Ovary (tissue), 9 donors: Measurements from ENCODE around the gene PI4KA. TPM values are rescaled to one million over a fixed set of nuclear protein-coding genes. Genes with fewer than 3 reads are reported as not detected.

Experiments
- DNase-seq, 5 donors: peaks; one replicate each; pipeline ENCODE4 v3.0.0-alpha.2; 2019 to 2020
- H3K27ac ChIP-seq, 2 donors: fragments of 200-600 bp; one replicate each; pipeline versions ENCODE4 v1.5.1 to v1.8.0; 2019 to 2022
- H3K27me3 ChIP-seq: fragments of 200-600 bp; one replicate; pipeline ENCODE4 v1.8.0; 2022
- H3K36me3 ChIP-seq: fragments of 200-600 bp; sonication (generic); one replicate; pipeline ENCODE4 v1.5.1; 2019
- H3K4me1 ChIP-seq: one replicate; pipeline ENCODE4 v1.8.1; 2013; ENCODE audit warnings: mild to moderate bottlenecking, moderate library complexity; ENCODE audit not compliant: insufficient read depth
- H3K4me3 ChIP-seq: fragments of 200-600 bp; sonication (generic); one replicate; pipeline ENCODE4 v1.5.1; 2017
- H3K9me3 ChIP-seq, 2 donors: fragments of 200-600 bp in 1 of 2; sonication (generic) in 1 of 2; one replicate each; pipeline versions ENCODE4 v1.5.1 to v1.8.1; 2013 to 2019; ENCODE audit warnings: mild to moderate bottlenecking in 1 of 2, moderate library complexity in 1 of 2
- CTCF ChIP-seq, 3 donors: fragments of 450-650 bp in 2 of 3; fragments of 200-600 bp in 1 of 3; IDR thresholded peaks; one replicate each; pipeline versions ENCODE4 v1.5.1 to v1.8.0; 2016 to 2022; ENCODE audit warnings: antibody characterized with exemption in 3 of 3, mild to moderate bottlenecking in 1 of 3
- EP300 ChIP-seq: sonication (generic); formaldehyde crosslinking; IDR thresholded peaks from one replicate; pipeline ENCODE4 v1.6.1; 2017; ENCODE audit warnings: antibody characterized with exemption
- POLR2A ChIP-seq: fragments of 450-650 bp; IDR thresholded peaks from one replicate; pipeline ENCODE4 v1.6.1; 2017; ENCODE audit warnings: antibody characterized with exemption, mild to moderate bottlenecking, moderate library complexity
- WGBS, 3 donors: extraction: QIAGEN DNeasy Blood & Tissue Kit in 1 of 3; methylation state at CpG; one replicate each; pipeline versions ENCODE4 v1.1.5 to v1.1.7; 2013 to 2017; 5-methylcytosine and 5-hydroxymethylcytosine counted together
- intact Hi-C, 4 donors: fragments of 100-400 bp; cut with DNase I; formaldehyde crosslinking; loops; one replicate each; pipeline versions ENCODE4 v1.11.0 to v1.15.1; 2022 to 2023
- polyA plus RNA-seq, 2 donors: library from polyadenylated mRNA; stranded (reverse); fragments of 200-250 nt in 1 of 2; fragments of 350-450 nt in 1 of 2; fragmentation: Illumina TruSeq in 1 of 2; extraction: RNeasy Lipid Tissue Mini Kit (QIAGEN cat#74804) in 1 of 2; gene quantifications; one replicate each; pipeline ENCODE4 v1.2.3, GENCODE V29; 2013 to 2014
- total RNA-seq, 7 donors: library from RNA; depleted of rRNA in 2 of 7; stranded (reverse); fragments of >200 nt in 2 of 7; fragmentation: NEBNext Ultra II Directional in 3 of 7; extraction: Animal tissue kit (Norgen Biotek cat#: 25700) in 3 of 7; gene quantifications; one replicate each; pipeline versions ENCODE4 v1.1.0 to v1.2.4, GENCODE V29; 2016 to 2023
- donor health status: DM: no; HTN: no; CAD: no; lungs with moderate emphysema.
- donor health status: DM: no; HTN: no; CAD: no.
- donor health status: Bipolar disorder and iron deficiency.
- donor health status: DM: yes; HTN: yes; CAD: no.
- donor health status: DM: no; HTN: no; CAD: no.
- donor health status: DM: yes; HTN: yes; CAD: no.

Gene PI4KA
- total and polyA plus RNA-seq, 9 donors, result 30.6 to 97.6 (median 62.7) TPM

DNA sequence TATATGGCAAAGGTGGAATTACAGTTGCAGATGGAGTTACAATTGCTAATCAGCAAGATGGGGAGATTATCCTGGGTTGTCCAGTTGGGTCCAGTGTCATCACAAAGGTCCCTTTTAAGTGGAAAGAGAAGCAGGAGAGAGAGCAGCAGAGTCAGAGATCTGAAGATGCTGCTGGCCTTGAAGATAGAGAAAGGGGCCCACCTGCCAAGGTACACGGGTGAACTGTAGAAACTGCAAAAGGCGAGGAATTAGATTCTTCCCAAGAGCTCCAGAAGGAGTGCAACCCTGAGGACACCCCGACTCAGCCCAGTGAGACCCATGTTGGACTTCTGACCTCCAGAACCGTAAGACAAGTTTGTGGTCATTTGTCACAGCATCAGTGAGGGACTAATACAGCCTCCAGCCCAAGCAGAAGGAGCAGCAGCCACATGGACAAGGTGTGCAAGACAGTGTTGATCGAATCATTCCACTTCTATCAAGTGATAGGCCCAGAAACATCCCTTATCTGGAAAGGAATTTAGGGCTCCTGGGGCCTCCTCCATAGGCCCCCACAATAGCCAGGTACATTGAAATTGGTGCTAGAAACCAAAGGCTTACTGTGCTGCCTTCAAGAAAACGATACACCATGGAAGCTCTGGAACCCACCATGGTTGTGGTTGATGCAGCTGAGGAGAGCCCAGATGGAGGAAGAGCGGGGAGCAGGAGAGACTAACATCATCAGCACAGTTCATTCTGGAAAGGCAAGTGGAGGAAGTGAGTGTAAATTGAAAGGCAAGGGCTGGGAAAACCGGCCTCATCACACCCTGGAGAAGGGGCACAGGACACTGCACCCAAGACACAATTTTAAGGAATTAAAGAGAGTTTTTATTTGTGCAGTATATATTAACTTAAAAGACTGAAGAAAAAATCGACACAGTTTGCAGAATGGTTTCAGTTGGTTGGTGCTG, 23.5 kb upstream of the PI4KA start:
- intact Hi-C loops, result loop anchor here in 1 of 4 donors (10.0 kb wide), 1 partner anchor 223 kb away; no protein-coding TSS in a partner anchor
- WGBS, 3 donors, result 84 to 86% (median 84%) methylated on average over 9 of the region's 9 CpGs
- no peak for TF ChIP-seq CTCF (IDR thresholded peaks at IDR 0.05)

DNA sequence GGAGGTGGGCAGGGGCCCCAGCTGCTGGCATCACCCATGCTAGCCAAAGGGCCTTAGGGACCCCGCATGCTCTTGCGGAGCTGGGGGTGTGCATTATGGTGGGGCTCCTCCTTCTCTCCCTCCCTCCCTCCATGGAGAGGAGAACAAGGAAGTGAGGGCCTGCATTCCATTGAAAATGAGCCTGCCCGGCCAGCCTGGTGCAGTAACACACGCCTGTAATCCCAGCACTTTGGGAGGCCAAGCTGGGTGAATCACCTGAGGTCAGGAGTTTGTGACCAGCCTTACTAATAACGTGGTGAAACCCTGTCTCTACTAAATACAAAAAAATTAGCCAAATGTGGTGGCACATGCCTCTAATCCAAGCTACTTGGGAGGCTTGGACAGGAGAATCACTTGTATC, 22.6 kb upstream of the PI4KA start:
- 83 to 86% (median 83%) methylated on average over 5 of the region's 5 CpGs for WGBS, 3 donors
- H3K27ac ChIP-seq, result no peak overlapping the region
- DNase-seq, result no peak
- intact Hi-C loops, result loop anchor here in 1 of 4 donors (10.0 kb wide), 1 partner anchor 224 kb away; no protein-coding TSS in a partner anchor
- no peak overlapping the region for H3K4me3 ChIP-seq
- no peaks in the 10 kb centered on the region for H3K27me3 ChIP-seq
- TF ChIP-seq EP300 (no peak), CTCF (IDR thresholded peaks at IDR 0.05) (no peak), POLR2A (no peak)
- H3K36me3 ChIP-seq, result no peaks in the 10 kb centered on the region
- no peaks in the 10 kb centered on the region for H3K9me3 ChIP-seq
- no peaks in the 10 kb centered on the region for H3K4me1 ChIP-seq

More for the DNA sequence above, 23.5 kb upstream of the PI4KA start:
- Histone ChIP-seq H3K36me3 (no peaks in the 10 kb centered on the region), H3K27ac (no peak overlapping the region), H3K27me3 (no peaks in the 10 kb centered on the region), H3K4me1 (no peaks in the 10 kb centered on the region), H3K9me3 (no peaks in the 10 kb centered on the region), H3K4me3 (no peak overlapping the region)
- no peak for DNase-seq

DNA sequence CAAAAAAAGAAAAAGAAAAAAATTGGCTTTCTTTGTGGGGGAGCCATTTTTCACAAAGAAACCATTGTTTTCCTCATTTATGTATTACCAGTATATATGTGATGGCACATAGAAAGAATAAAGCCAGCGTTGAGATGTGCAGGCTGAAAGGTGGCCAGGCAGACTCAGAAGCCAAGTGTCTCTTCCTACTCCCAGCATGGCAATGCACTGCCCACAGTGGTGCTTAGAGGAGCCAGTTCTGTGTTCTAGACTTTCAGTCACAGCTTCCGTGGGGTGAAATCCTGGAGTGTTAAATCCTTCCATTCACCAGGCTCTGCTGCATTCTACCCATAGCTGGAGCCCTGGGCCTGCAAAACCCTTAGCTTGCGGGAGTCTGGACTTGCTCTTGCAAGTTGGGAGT, 19.1 kb upstream of the PI4KA start:
- no peaks in the 10 kb centered on the region for H3K4me1 ChIP-seq
- TF ChIP-seq POLR2A, result no peak
- no peak for TF ChIP-seq CTCF (IDR thresholded peaks at IDR 0.05)
- no peak for TF ChIP-seq EP300
- WGBS, 3 donors, result 92 to 99% (median 98%) methylated on average over 3 of the region's 3 CpGs
- H3K27ac ChIP-seq, result no peak overlapping the region
- DNase-seq, result no peak
- H3K36me3 ChIP-seq, result no peaks in the 10 kb centered on the region
- no peak overlapping the region for H3K4me3 ChIP-seq
- no peaks in the 10 kb centered on the region for H3K9me3 ChIP-seq
- intact Hi-C loops, result no loop called here
- no peaks in the 10 kb centered on the region for H3K27me3 ChIP-seq

- no peaks in the 10 kb centered on the region for H3K36me3 ChIP-seq
- intact Hi-C loops, result no loop called here
- no peak overlapping the region for H3K27ac ChIP-seq
- WGBS, 3 donors, result 75 to 82% (median 78%) methylated on average over 1 of the region's 1 CpG
- no peak for TF ChIP-seq EP300
- no peak for TF ChIP-seq CTCF (IDR thresholded peaks at IDR 0.05)
- no peak for TF ChIP-seq POLR2A
- H3K4me1 ChIP-seq, result no peaks in the 10 kb centered on the region
- no peak overlapping the region for H3K4me3 ChIP-seq
- H3K27me3 ChIP-seq, result no peaks in the 10 kb centered on the region
- no peaks in the 10 kb centered on the region for H3K9me3 ChIP-seq
- DNase-seq, result no peak
These were observed 16.7 kb upstream of the PI4KA start for GRCh38 chr22:20875296-20875695.
